Measurements from ENCODE around the gene SLC9A9. TPM values are rescaled to one million over a fixed set of nuclear protein-coding genes. Genes with fewer than 3 reads are reported as not detected.

Gene SLC9A9
- total RNA-seq, 1 donor from 2014 or later, result 3.5 TPM

DNA sequence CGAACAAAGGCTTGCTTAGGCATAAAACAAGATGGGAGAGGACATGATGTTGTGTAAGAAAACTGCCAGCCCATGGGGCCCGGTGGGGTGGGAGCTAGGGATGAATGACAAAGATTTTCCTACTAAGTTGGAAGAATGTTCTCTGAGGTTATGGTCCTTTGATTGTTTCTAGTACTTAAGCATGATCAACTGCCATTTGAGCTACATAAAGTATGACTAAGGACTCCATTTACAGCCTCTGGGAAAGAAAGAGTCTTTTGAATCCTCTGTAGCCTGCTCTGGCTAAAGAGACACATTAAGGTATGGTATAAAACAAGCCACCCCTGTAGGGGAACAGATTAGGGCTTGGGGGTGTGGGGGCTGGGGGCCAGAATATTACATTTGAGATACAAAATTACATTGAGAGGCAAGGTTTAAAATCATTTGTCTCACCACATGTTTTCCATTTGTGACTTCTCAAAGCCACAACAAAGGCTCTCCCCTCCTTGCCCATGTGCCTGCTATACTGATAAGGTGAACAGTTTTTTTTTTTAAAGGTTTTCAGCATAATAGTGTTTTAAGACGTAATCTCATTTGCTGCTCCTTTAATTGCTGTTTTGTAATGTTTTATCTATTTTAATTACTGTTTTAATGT lies 405.3 kb downstream of the SLC9A9 start:
- Mint-ChIP-seq H3K4me3 (ENCODE audit: unreplicated experiment) (no peak overlapping the region), H3K27me3 (ENCODE audit: unreplicated experiment) (no peaks in the 10 kb centered on the region), H3K36me3 (ENCODE audit: unreplicated experiment) (no peaks in the 10 kb centered on the region), H3K27ac (ENCODE audit: unreplicated experiment) (peak overlapping the region; percentile 74), H3K4me1 (ENCODE audit: unreplicated experiment) (peaks cover 14% of the 10 kb centered on the region), H3K9me3 (ENCODE audit: unreplicated experiment) (no peaks in the 10 kb centered on the region)
- TF ChIP-seq CTCF (IDR thresholded peaks at IDR 0.05), result no peak
- no peak for DNase-seq (ENCODE audit: extremely low spot score, unreplicated experiment)

GRCh38 chr3:143441516-143442171 lies 406.6 kb downstream of the SLC9A9 start:
- Mint-ChIP-seq H3K27ac (ENCODE audit: unreplicated experiment) (no peak overlapping the region), H3K27me3 (ENCODE audit: unreplicated experiment) (no peaks in the 10 kb centered on the region)
- DNase-seq (ENCODE audit: extremely low spot score, unreplicated experiment), result no peak

DNA sequence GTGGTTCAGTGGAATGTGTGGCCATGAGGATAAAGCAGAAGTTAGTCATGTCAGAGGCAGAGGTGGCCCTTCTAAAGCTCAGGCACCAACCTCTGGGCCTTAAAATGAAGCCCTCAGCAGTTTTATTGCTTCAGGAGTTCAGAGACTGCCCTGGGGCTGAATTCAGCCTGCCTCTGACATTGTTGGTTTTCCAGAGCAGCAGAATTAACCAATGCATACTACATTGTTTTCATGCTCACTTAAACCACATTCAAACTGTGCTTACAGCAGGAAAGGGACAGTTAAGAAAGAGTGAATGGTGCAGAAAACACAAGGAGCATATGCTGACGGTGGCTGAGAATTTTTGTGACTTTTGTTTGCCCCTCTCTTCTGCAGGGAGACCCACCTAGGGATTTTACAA lies 408.5 kb downstream of the SLC9A9 start:
- no peak for DNase-seq (ENCODE audit: extremely low spot score, unreplicated experiment)
- no peak for TF ChIP-seq CTCF (IDR thresholded peaks at IDR 0.05)
- no peak overlapping the region for H3K4me3 Mint-ChIP-seq (ENCODE audit: unreplicated experiment)
- H3K4me1 Mint-ChIP-seq (ENCODE audit: unreplicated experiment), result peaks cover 14% of the 10 kb centered on the region
- H3K36me3 Mint-ChIP-seq (ENCODE audit: unreplicated experiment), result no peaks in the 10 kb centered on the region
- H3K9me3 Mint-ChIP-seq (ENCODE audit: unreplicated experiment), result no peaks in the 10 kb centered on the region
- H3K27me3 Mint-ChIP-seq (ENCODE audit: unreplicated experiment), result no peaks in the 10 kb centered on the region
- H3K27ac Mint-ChIP-seq (ENCODE audit: unreplicated experiment), result no peak overlapping the region

More at GRCh38 chr3:143441516-143442171, 406.6 kb downstream of the SLC9A9 start:
- H3K36me3 Mint-ChIP-seq (ENCODE audit: unreplicated experiment), result no peaks in the 10 kb centered on the region
- TF ChIP-seq CTCF (IDR thresholded peaks at IDR 0.05), result no peak
- no peaks in the 10 kb centered on the region for H3K9me3 Mint-ChIP-seq (ENCODE audit: unreplicated experiment)
- peaks cover 14% of the 10 kb centered on the region for H3K4me1 Mint-ChIP-seq (ENCODE audit: unreplicated experiment)
- H3K4me3 Mint-ChIP-seq (ENCODE audit: unreplicated experiment), result no peak overlapping the region

DNA sequence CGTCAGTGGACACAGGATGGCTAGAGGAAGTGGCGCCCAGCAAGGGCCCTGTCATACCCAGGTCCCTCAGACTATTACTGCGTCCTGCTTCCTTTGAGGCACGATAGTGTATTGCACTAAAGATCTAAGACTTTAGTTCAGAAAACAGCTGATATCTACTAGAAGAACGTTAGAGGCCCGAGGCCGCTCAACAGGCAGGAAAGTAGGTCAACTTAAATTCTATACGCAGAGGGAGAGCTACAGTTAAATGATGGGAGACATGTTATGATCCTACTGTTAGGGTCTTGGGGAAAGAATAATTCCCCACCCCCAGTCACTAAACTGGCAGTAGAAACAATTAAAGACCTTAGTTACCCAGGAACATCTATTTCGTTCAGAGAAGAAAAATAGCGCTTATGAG lies 410.9 kb downstream of the SLC9A9 start:
- Mint-ChIP-seq H3K4me1 (ENCODE audit: unreplicated experiment) (peaks cover 1% of the 10 kb centered on the region), H3K4me3 (ENCODE audit: unreplicated experiment) (no peak overlapping the region), H3K36me3 (ENCODE audit: unreplicated experiment) (no peaks in the 10 kb centered on the region), H3K9me3 (ENCODE audit: unreplicated experiment) (no peaks in the 10 kb centered on the region), H3K27ac (ENCODE audit: unreplicated experiment) (no peak overlapping the region), H3K27me3 (ENCODE audit: unreplicated experiment) (no peaks in the 10 kb centered on the region)
- no peak for TF ChIP-seq CTCF (IDR thresholded peaks at IDR 0.05)
- DNase-seq (ENCODE audit: extremely low spot score, unreplicated experiment), result no peak

- no peaks in the 10 kb centered on the region for H3K9me3 Mint-ChIP-seq (ENCODE audit: unreplicated experiment)
- no peaks in the 10 kb centered on the region for H3K36me3 Mint-ChIP-seq (ENCODE audit: unreplicated experiment)
- no peak overlapping the region for H3K27ac Mint-ChIP-seq (ENCODE audit: unreplicated experiment)
- no peak for DNase-seq (ENCODE audit: extremely low spot score, unreplicated experiment)
- TF ChIP-seq CTCF (IDR thresholded peaks at IDR 0.05), result no peak
- H3K4me3 Mint-ChIP-seq (ENCODE audit: unreplicated experiment), result no peak overlapping the region
- no peaks in the 10 kb centered on the region for H3K27me3 Mint-ChIP-seq (ENCODE audit: unreplicated experiment)
- H3K4me1 Mint-ChIP-seq (ENCODE audit: unreplicated experiment), result peaks cover 1% of the 10 kb centered on the region
These were observed 411.9 kb downstream of the SLC9A9 start for GRCh38 chr3:143436231-143436930.

Measured in osteocyte (in vitro differentiated cells).